ENCODE data around the gene CCT3.

Gene CCT3

DNA sequence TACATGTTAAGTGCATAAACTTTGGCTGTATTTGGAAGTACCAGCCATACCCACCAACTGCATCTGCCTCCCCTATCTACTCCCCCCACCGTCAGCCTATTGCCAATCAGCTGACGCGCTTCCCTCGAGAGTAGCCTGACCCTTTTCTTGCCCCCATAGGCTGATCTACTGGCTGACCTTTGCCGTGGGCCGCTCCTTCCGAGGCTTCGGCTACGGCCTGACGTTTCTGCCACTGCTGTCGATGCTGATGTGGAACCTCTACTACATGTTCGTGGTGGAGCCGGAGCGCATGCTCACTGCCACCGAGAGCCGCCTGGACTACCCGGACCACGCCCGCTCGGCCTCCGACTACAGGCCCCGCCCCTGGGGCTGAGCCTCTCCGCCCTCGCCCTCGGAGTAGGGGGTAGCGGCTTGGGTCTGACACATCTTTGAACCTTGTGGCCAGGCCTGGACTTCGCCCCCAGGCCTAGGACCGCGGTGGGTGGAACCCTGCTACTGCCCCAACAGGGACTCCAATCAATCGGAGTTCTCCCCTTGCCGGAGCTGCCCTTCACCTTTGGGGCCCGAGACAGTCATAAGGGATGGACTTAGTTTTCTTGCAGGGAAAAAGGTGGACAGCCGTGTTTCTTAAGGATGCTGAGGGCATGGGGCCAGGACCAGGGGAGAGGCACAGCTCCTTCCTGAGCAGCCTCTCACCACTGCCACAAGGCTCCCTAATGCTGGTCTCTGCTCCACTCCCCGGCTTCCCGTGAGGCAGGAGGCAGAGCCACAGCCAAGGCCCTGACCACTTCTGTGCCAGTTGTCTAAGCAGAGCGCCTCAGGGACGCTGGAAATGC is 46.6 kb downstream of the CCT3 start:
- H3K4me1 ChIP-seq (ENCODE audit: insufficient read depth, low read length) = peaks cover 17% of the 10 kb centered on the region
- no peak overlapping the region for H3K9ac ChIP-seq (ENCODE audit: low read depth, low read length)
- peaks cover 29% of the 10 kb centered on the region for H3K36me3 ChIP-seq (ENCODE audit: insufficient read depth, low read length)
- H3K27ac ChIP-seq (ENCODE audit: low read length) = no peak overlapping the region
- no peaks in the 10 kb centered on the region for H3K27me3 ChIP-seq (ENCODE audit: insufficient read depth, low read length, poor library complexity)
- DNase-seq (no peak), ATAC-seq (ENCODE audit: insufficient read depth, low read depth) (no peak)
- no peak for TF ChIP-seq CTCF (IDR thresholded peaks at IDR 0.05; ENCODE audit: borderline replicate concordance, extremely low read depth, low read length, poor library complexity, severe bottlenecking)
- TF ChIP-seq EZH2 (IDR thresholded peaks at IDR 0.05; ENCODE audit: borderline replicate concordance, low read depth, low read length, severe bottlenecking) = no peak
- H3K4me3 ChIP-seq (ENCODE audit: low read depth in 1 of 2, low read length in 2 of 2) = no peak overlapping the region
- no peaks in the 10 kb centered on the region for H3K9me3 ChIP-seq (ENCODE audit: insufficient read depth, low read length, severe bottlenecking)
- no peak overlapping the region for H3K4me2 ChIP-seq (ENCODE audit: insufficient read depth, low read length)
- H2AFZ ChIP-seq (ENCODE audit: low read depth, low read length) = no peak overlapping the region
- peaks cover 9% of the 10 kb centered on the region for H3K79me2 ChIP-seq (ENCODE audit: insufficient read depth, low read length)
- no peaks in the 10 kb centered on the region for H4K20me1 ChIP-seq (ENCODE audit: insufficient read depth, low read length)

- peaks cover 41% of the 10 kb centered on the region for H3K36me3 ChIP-seq (ENCODE audit: insufficient read depth, low read length)
- peaks cover 7% of the 10 kb centered on the region for H3K4me1 ChIP-seq (ENCODE audit: insufficient read depth, low read length)
- H3K79me2 ChIP-seq (ENCODE audit: insufficient read depth, low read length) = peaks cover 4% of the 10 kb centered on the region
- TF ChIP-seq CTCF (IDR thresholded peaks at IDR 0.05; ENCODE audit: borderline replicate concordance, extremely low read depth, low read length, poor library complexity, severe bottlenecking) (no peak), EZH2 (IDR thresholded peaks at IDR 0.05; ENCODE audit: borderline replicate concordance, low read depth, low read length, severe bottlenecking) (no peak)
- H2AFZ ChIP-seq (ENCODE audit: low read depth, low read length) = no peak overlapping the region
- no peak overlapping the region for H3K4me3 ChIP-seq (ENCODE audit: low read depth in 1 of 2, low read length in 2 of 2)
- H3K9me3 ChIP-seq (ENCODE audit: insufficient read depth, low read length, severe bottlenecking) = no peaks in the 10 kb centered on the region
- no peak overlapping the region for H3K9ac ChIP-seq (ENCODE audit: low read depth, low read length)
- no peaks in the 10 kb centered on the region for H3K27me3 ChIP-seq (ENCODE audit: insufficient read depth, low read length, poor library complexity)
- no peak overlapping the region for H3K27ac ChIP-seq (ENCODE audit: low read length)
- ATAC-seq (ENCODE audit: insufficient read depth, low read depth) (no peak), DNase-seq (no peak)
- no peaks in the 10 kb centered on the region for H4K20me1 ChIP-seq (ENCODE audit: insufficient read depth, low read length)
- H3K4me2 ChIP-seq (ENCODE audit: insufficient read depth, low read length) = no peak overlapping the region
Measured at GRCh38 chr1:156289857-156290256, 48.2 kb downstream of the CCT3 start.

DNA sequence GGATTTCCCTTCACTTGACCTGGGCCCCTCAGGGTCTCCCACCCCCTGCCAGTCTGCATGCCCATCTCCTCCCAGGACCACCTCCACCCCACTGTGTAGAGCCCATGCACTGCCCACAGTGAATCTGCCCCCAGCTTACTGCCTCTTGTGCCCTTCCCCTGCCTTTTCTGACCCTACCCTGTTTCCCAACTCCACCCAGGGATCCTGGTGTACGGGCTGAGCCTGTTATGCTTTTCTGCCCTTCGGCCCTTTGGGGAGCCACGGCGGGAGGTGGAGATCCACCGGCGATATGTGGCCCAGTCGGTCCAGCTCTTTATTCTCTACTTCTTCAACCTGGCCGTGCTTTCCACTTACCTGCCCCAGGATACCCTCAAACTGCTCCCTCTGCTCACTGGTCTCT is 52.0 kb downstream of the CCT3 start:
- Histone ChIP-seq H3K27me3 (ENCODE audit: insufficient read depth, low read length, poor library complexity) (no peaks in the 10 kb centered on the region), H2AFZ (ENCODE audit: low read depth, low read length) (no peak overlapping the region)
- no peak for ATAC-seq (ENCODE audit: insufficient read depth, low read depth)

More for the DNA sequence above, 52.0 kb downstream of the CCT3 start:
- Histone ChIP-seq H3K36me3 (ENCODE audit: insufficient read depth, low read length) (peaks cover 20% of the 10 kb centered on the region), H3K79me2 (ENCODE audit: insufficient read depth, low read length) (peaks cover 36% of the 10 kb centered on the region), H3K4me1 (ENCODE audit: insufficient read depth, low read length) (peaks cover 25% of the 10 kb centered on the region), H3K4me2 (ENCODE audit: insufficient read depth, low read length) (no peak overlapping the region), H3K9me3 (ENCODE audit: insufficient read depth, low read length, severe bottlenecking) (no peaks in the 10 kb centered on the region), H3K27ac (ENCODE audit: low read length) (no peak overlapping the region), H3K4me3 (ENCODE audit: low read depth in 1 of 2, low read length in 2 of 2) (no peak overlapping the region), H3K9ac (ENCODE audit: low read depth, low read length) (no peak overlapping the region), H4K20me1 (ENCODE audit: insufficient read depth, low read length) (peaks cover 9% of the 10 kb centered on the region; the same call in 1 of the 2 replicates)
- TF ChIP-seq CTCF (IDR thresholded peaks at IDR 0.05; ENCODE audit: borderline replicate concordance, extremely low read depth, low read length, poor library complexity, severe bottlenecking) = no peak
- no peak for TF ChIP-seq EZH2 (IDR thresholded peaks at IDR 0.05; ENCODE audit: borderline replicate concordance, low read depth, low read length, severe bottlenecking)
- DNase-seq = no peak

Measured in DND-41 (cell line).